Calu3 (cell line): ENCODE data around the gene SLC12A8. TPM values are rescaled to one million over a fixed set of nuclear protein-coding genes. Genes with fewer than 3 reads are reported as not detected.

Source experiments
- BruUV-seq: library from RNA; stranded (reverse); fragments of 400-500 nt; replicated peaks from 2 replicates; lab custom pipeline; 2021; lab: Mats Ljungman, UMichigan
- CTCF ChIA-PET: fragments of 300-600 bp; sonication (Branson Sonifier 250); formaldehyde crosslinking; loops from one replicate; lab custom pipeline; 2022; ENCODE audit warnings: antibody characterized with exemption; lab: Charles Lee
- DNase-seq: peaks from one replicate; pipeline ENCODE4 v3.0.0; 2022
- H3K27ac Mint-ChIP-seq: one replicate; pipeline ENCODE4 v1.8.0; 2022; ENCODE audit warnings: mixed read lengths; ENCODE audit not compliant: unreplicated experiment
- H3K27me3 Mint-ChIP-seq: one replicate; pipeline ENCODE4 v1.8.0; 2022; ENCODE audit warnings: mixed read lengths; ENCODE audit not compliant: unreplicated experiment
- H3K36me3 Mint-ChIP-seq: one replicate; pipeline ENCODE4 v1.8.0; 2022; ENCODE audit warnings: mild to moderate bottlenecking, moderate library complexity, mixed read lengths; ENCODE audit not compliant: insufficient read depth, unreplicated experiment
- H3K4me1 Mint-ChIP-seq: one replicate; pipeline ENCODE4 v1.8.0; 2022; ENCODE audit warnings: mild to moderate bottlenecking, low read depth, mixed read lengths; ENCODE audit not compliant: unreplicated experiment
- H3K4me3 Mint-ChIP-seq: one replicate; pipeline ENCODE4 v1.8.0; 2022; ENCODE audit warnings: mild to moderate bottlenecking, low read depth, moderate library complexity, mixed read lengths; ENCODE audit not compliant: unreplicated experiment
- H3K9me3 Mint-ChIP-seq: one replicate; pipeline ENCODE4 v1.8.0; 2022; ENCODE audit warnings: low read depth, mixed read lengths; ENCODE audit not compliant: unreplicated experiment
- CTCF ChIP-seq: fragments of 200-600 bp; IDR thresholded peaks from one replicate; pipeline ENCODE4 v1.8.0; 2022; ENCODE audit warnings: antibody characterized with exemption; ENCODE audit not compliant: unreplicated experiment
- intact Hi-C: fragments of 100-400 bp; cut with micrococcal nuclease; formaldehyde crosslinking; loops from one replicate; pipeline ENCODE4 v1.10.0; 2022; ENCODE audit not compliant: unreplicated experiment
- total RNA-seq: library from RNA; stranded (reverse); gene quantifications from 2 replicates; pipeline ENCODE4 v1.2.3, GENCODE V29; 2022

The SLC12A8 gene
- total RNA-seq, 1 experiment from 2014 or later = 16.8 TPM

DNA sequence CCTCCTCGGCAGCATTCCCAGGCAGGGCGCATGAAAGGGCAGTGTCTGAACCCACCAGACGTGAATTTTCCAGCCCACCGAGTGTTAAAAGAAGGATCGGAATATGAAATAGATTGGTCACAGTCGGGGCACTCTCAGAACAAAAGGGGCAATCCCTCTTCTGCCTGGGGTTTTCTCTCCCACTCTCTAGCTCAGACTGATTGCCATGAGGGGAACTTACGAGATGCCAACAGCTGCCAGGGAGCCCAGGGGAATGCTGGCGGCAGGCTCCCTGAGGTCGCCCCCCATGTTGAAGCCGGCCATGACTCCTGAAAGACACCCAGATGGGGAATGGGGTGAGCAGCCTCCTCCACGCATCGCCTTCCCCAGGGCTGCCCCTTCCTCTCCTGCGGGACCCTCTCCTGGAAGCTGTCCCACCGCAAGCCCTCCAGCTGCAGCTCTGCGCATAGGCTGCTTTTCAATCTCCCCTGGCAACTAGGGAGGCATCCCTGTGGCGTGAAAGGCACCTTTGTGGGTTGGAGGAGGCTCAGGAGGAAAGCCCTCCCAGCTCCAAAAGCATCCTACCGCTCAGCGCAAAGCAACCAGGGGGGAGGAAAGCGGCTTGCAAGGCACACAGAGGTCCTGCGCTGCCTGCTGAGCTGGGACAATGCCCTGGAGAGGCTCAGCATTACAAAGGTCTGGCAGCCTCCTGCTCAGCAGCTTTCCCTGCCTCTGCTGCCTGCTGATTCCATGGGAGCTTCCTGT lies 92.0 kb downstream of the SLC12A8 start:
- TF ChIP-seq CTCF = no peak
- CTCF ChIA-PET = no interaction called here
- BruUV-seq = no TSS peak
- no peaks in the 10 kb centered on the region for H3K36me3 Mint-ChIP-seq
- H3K27ac Mint-ChIP-seq = no peak overlapping the region
- H3K9me3 Mint-ChIP-seq = no peaks in the 10 kb centered on the region
- H3K4me3 Mint-ChIP-seq = no peak overlapping the region
- intact Hi-C loops = no loop called here
- no peaks in the 10 kb centered on the region for H3K27me3 Mint-ChIP-seq
- H3K4me1 Mint-ChIP-seq = peaks cover 14% of the 10 kb centered on the region
- no peak for DNase-seq

DNA sequence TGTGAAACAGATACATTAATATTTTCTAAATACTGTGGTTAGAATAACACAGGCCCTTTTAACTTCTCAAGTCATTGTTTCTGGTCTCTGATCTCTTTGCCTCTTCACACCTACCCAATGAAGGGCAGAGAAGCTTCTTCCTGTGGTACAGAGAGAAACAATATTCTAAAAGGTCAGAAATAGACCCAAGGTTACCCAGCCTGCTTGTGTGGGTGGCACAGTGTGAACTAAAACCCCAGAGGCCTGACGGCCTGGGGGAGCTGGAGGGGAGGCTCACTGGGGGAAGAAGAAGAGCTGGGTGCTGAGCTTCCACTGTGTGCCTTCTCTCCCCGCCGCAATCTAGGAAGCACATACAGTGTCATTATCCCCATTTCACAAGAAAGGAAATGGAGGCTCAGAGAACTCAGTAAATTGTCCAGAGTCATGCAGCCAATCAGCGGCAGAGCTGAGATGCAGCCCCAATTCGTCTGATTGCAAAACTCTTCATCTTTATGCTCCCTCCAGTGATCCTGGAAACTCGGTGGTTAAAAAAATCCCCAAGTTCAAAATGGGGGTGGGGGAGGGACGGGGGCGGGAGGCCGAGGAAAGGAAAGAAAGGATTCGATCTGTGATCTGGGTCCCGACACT lies 92.7 kb downstream of the SLC12A8 start:
- H3K4me1 Mint-ChIP-seq = peaks cover 17% of the 10 kb centered on the region
- intact Hi-C loops = no loop called here
- H3K9me3 Mint-ChIP-seq = no peaks in the 10 kb centered on the region
- H3K4me3 Mint-ChIP-seq = no peak overlapping the region
- no TSS peak for BruUV-seq
- CTCF ChIA-PET = no interaction called here
- no peak overlapping the region for H3K27ac Mint-ChIP-seq
- H3K27me3 Mint-ChIP-seq = no peaks in the 10 kb centered on the region
- TF ChIP-seq CTCF = no peak
- DNase-seq = no peak
- no peaks in the 10 kb centered on the region for H3K36me3 Mint-ChIP-seq

DNA sequence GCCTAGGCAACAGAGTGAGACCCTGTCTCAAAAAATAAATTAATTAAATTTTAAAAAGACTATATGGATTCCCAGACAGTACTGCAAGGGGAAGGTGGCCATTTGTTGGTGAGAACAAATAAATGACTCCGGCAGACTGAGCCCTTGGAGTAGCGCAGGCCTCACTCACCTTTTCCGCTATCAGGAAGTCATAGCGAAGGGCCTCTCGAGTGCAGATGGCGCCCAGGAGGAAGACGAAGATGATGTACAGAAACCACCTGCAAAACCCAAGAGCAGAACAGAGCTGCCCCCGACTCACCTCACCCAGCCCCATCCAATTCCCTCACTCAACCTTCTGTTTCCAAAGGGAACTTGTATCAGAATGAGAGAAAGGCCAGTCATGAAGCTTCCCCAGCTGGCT lies 93.9 kb downstream of the SLC12A8 start:
- Mint-ChIP-seq H3K4me3 (no peak overlapping the region), H3K4me1 (peaks cover 17% of the 10 kb centered on the region), H3K36me3 (no peaks in the 10 kb centered on the region), H3K27me3 (no peaks in the 10 kb centered on the region), H3K27ac (no peak overlapping the region), H3K9me3 (no peaks in the 10 kb centered on the region)
- CTCF ChIA-PET = no interaction called here
- DNase-seq = no peak
- TF ChIP-seq CTCF = no peak
- intact Hi-C loops = no loop called here
- no TSS peak for BruUV-seq

- no TSS peak for BruUV-seq
- Mint-ChIP-seq H3K4me3 (no peak overlapping the region), H3K27ac (no peak overlapping the region), H3K36me3 (no peaks in the 10 kb centered on the region), H3K4me1 (peaks cover 17% of the 10 kb centered on the region), H3K27me3 (no peaks in the 10 kb centered on the region), H3K9me3 (no peaks in the 10 kb centered on the region)
- CTCF ChIA-PET = interaction anchor here (0.6 kb wide), 1 partner anchor 65 kb away, joined by 3 read pairs; no protein-coding TSS in a partner anchor
- TF ChIP-seq CTCF = no peak
- no peak for DNase-seq
- intact Hi-C loops = no loop called here
Measured at GRCh38 chr3:125117631-125118191, 94.8 kb downstream of the SLC12A8 start.
